ENCODE measurements around the gene TMEM184A.

DNA sequence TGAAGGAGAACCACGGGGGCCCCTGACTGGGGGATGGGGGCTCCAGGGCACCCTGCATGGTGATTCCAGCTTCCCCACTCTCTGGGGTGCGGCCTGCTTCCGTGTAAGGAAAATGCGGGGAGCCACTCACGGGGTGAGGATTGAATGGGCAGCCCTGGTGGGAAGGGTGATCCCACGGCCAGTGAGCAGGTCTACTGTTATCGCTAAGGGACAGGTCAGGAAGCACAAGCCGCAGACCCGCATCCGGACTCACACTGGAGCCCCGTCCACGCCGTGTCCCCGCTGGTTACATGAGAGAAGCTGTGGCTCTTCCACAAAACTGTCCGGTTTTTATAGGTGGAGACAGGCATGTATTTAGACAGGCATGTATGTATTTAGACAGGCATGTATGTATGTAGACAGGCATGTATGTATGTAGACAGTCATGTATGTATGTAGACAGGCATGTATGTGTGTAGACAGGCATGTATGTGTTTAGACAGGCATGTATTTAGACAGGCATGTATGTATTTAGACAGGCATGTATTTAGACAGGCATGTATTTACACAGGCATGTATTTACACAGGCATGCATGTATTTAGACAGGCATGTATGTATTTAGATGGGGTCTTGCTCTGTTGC is 8.1 kb upstream of the TMEM184A start:
- TF ChIP-seq CBFB (CRISPR knock-in tag; IDR thresholded peaks at IDR 0.05) (no peak), EZH2 (conservative IDR thresholded peaks at IDR 0.05; ENCODE audit: low read depth, low read length) (no peak)
- TF ChIP-seq, protein P1, sequence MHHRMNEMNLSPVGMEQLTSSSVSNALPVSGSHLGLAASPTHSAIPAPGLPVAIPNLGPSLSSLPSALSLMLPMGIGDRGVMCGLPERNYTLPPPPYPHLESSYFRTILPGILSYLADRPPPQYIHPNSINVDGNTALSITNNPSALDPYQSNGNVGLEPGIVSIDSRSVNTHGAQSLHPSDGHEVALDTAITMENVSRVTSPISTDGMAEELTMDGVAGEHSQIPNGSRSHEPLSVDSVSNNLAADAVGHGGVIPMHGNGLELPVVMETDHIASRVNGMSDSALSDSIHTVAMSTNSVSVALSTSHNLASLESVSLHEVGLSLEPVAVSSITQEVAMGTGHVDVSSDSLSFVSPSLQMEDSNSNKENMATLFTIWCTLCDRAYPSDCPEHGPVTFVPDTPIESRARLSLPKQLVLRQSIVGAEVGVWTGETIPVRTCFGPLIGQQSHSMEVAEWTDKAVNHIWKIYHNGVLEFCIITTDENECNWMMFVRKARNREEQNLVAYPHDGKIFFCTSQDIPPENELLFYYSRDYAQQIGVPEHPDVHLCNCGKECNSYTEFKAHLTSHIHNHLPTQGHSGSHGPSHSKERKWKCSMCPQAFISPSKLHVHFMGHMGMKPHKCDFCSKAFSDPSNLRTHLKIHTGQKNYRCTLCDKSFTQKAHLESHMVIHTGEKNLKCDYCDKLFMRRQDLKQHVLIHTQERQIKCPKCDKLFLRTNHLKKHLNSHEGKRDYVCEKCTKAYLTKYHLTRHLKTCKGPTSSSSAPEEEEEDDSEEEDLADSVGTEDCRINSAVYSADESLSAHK (CRISPR knock-in tag; IDR thresholded peaks at IDR 0.05; ENCODE audit: borderline replicate concordance): no peak

Data from HepG2 (cell line).